ENCODE data around the gene C9orf43. TPM values are rescaled to one million over a fixed set of nuclear protein-coding genes. Genes with fewer than 3 reads are reported as not detected.

The C9orf43 gene
- total and polyA plus RNA-seq, 9 of the 15 experiments (the other 6 are each of a cell fraction or from before 2014, with no cell fraction given): 0.21 to 0.58 (median 0.33) TPM

DNA sequence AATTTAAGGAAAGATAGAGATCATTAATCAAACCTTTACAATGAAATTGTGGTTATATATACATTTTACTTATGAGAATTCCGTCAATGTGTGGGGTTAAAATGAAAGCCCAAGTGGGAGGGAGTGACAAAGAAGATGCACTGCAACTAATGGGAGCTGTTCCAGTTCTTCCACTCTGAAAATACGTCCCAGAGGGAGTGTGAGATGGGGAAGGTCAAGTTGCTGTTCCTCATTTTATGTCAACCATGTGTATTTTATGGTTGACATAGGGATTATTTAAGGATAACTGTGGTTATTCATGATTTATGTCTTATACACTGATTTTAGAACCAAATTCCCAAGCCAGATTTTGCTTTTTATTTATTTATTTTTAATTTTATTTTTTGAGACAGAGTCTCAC is 38.8 kb downstream of the C9orf43 start:
- in situ Hi-C loops (cut with MboI): loop anchor here (5.0 kb wide), 2 partner anchors 138 to 208 kb away; no protein-coding TSS in a partner anchor
- H3K79me2 ChIP-seq (ENCODE audit: control insufficient read depth, insufficient read depth, low read length): no peaks in the 10 kb centered on the region
- no peaks in the 10 kb centered on the region for H3K36me3 ChIP-seq (ENCODE audit: control insufficient read depth, insufficient read depth, low read length)
- POLR2A ChIA-PET: interaction anchor here (0.7 to 1.8 kb wide), 2 partner anchors 121 to 206 kb away, joined by 3 read pairs; no protein-coding TSS in a partner anchor
- no peak overlapping the region for H3K9ac ChIP-seq (ENCODE audit: insufficient read depth in 1 of 2, low read depth in 2 of 2, low read length in 2 of 2)
- H3K9me3 ChIP-seq (replicated peaks; ENCODE audit: control insufficient read depth, insufficient read depth, low read depth, low read length): no peaks in the 10 kb centered on the region
- ATAC-seq (no peak), DNase-seq (ENCODE audit: extremely low read depth in 1 of 4, low spot score in 3 of 4) (no peak), FAIRE-seq (no peak)
- H2AFZ ChIP-seq (ENCODE audit: low read depth, low read length): no peak overlapping the region
- CTCF ChIA-PET (ENCODE audit: low intra/inter-chr PET ratio): no interaction called here
- BruUV-seq (replicated peaks): no TSS peak
- 3% methylated on average over 2 of the region's 2 CpGs for WGBS (ENCODE audit: insufficient coverage, low coverage, missing lambda C conversion rate)
- H3K4me3 ChIP-seq: no peak overlapping the region
- peaks cover 0 to 5% of the 10 kb centered on the region in 2 experiments; a peak in 1 of 5 replicates for H3K4me1 ChIP-seq (replicated peaks in 1 of 2; ENCODE audit: control insufficient read depth in 2 of 2, insufficient read depth in 2 of 2, low read length in 2 of 2)
- no peak overlapping the region for H3K27ac ChIP-seq (ENCODE audit: extremely low read depth, low read depth, low read length)
- TF ChIP-seq KDM1A (IDR thresholded peaks at IDR 0.05) (peak in 1 of 2 experiments; percentile 17; a peak in 1 of 4 replicates), SIRT6 (IDR thresholded peaks at IDR 0.05; ENCODE audit: low read depth, low read length) (no peak)
- no peaks in the 10 kb centered on the region for H3K9me1 ChIP-seq (ENCODE audit: control insufficient read depth, insufficient read depth, low read length)
- no peaks in the 10 kb centered on the region; a peak in 1 of 5 replicates for H3K27me3 ChIP-seq (ENCODE audit: control insufficient read depth in 2 of 2, insufficient read depth in 2 of 2, low read length in 2 of 2)
- no peaks in the 10 kb centered on the region for H4K20me1 ChIP-seq (replicated peaks; ENCODE audit: control insufficient read depth, insufficient read depth, low read length)
- intact Hi-C loops (cut with micrococcal nuclease): no loop called here
- H3K4me2 ChIP-seq (ENCODE audit: insufficient read depth, low read length): no peak overlapping the region

DNA sequence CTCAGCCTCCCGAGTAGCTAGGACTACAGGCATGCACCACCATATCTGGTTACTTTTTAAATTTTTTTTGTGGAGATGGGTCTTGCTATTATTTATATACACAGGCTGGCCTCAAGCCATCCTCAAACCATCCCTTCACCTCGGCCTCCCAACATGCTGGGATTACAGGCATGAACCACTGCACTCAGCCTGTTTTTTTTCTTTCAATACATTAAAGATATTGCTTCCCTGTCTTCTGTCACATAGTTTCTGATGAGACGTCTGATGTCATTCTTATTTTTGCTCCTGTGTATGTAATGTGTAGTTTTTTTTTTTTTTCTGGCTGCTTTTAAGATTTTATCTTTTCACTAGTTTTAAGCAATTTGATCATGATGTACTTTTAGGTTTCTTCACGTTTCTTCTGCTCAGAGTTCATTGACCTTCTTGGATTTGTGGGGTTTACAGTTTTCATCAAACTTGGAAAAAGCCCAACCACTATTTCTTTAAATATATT is 41.6 kb downstream of the C9orf43 start:
- ChIA-PET POLR2A (no interaction called here), CTCF (ENCODE audit: low intra/inter-chr PET ratio) (no interaction called here)
- in situ Hi-C loops (cut with MboI): no loop called here
- H2AFZ ChIP-seq (ENCODE audit: low read depth, low read length): no peak overlapping the region
- no peaks in the 10 kb centered on the region; a peak in 1 of 5 replicates for H3K27me3 ChIP-seq (ENCODE audit: control insufficient read depth in 2 of 2, insufficient read depth in 2 of 2, low read length in 2 of 2)
- no TSS peak for BruUV-seq (replicated peaks)
- H3K27ac ChIP-seq (ENCODE audit: extremely low read depth, low read depth, low read length): no peak overlapping the region
- H4K20me1 ChIP-seq (replicated peaks; ENCODE audit: control insufficient read depth, insufficient read depth, low read length): no peaks in the 10 kb centered on the region
- no peak for ATAC-seq
- no peak for FAIRE-seq
- H3K4me3 ChIP-seq: no peak overlapping the region
- whole genome bisulfite sequencing (ENCODE audit: insufficient coverage, low coverage, missing lambda C conversion rate): 26% methylated on average over 4 of the region's 4 CpGs
- DNase-seq (ENCODE audit: extremely low read depth in 1 of 4, low spot score in 3 of 4): no peak
- H3K4me1 ChIP-seq (replicated peaks in 1 of 2; ENCODE audit: control insufficient read depth in 2 of 2, insufficient read depth in 2 of 2, low read length in 2 of 2): peaks cover 5 to 15% of the 10 kb centered on the region in 2 experiments; a peak in 4 of 5 replicates
- intact Hi-C loops (cut with micrococcal nuclease): no loop called here
- no peak overlapping the region for H3K4me2 ChIP-seq (ENCODE audit: insufficient read depth, low read length)
- no peaks in the 10 kb centered on the region for H3K9me3 ChIP-seq (replicated peaks; ENCODE audit: control insufficient read depth, insufficient read depth, low read depth, low read length)
- H3K79me2 ChIP-seq (ENCODE audit: control insufficient read depth, insufficient read depth, low read length): no peaks in the 10 kb centered on the region
- H3K36me3 ChIP-seq (ENCODE audit: control insufficient read depth, insufficient read depth, low read length): no peaks in the 10 kb centered on the region
- H3K9me1 ChIP-seq (ENCODE audit: control insufficient read depth, insufficient read depth, low read length): no peaks in the 10 kb centered on the region
- H3K9ac ChIP-seq (ENCODE audit: insufficient read depth in 1 of 2, low read depth in 2 of 2, low read length in 2 of 2): no peak overlapping the region
- TF ChIP-seq KLF10 (CRISPR knock-in tag; IDR thresholded peaks at IDR 0.05) (no peak), ZNF644 (tag; IDR thresholded peaks at IDR 0.05; ENCODE audit: low read depth) (no peak), ZNF217 (CRISPR knock-in tag; IDR thresholded peaks at IDR 0.05) (no peak), MEF2D (tag; conservative IDR thresholded peaks at IDR 0.05; ENCODE audit: low read depth) (no peak), ATF7 (IDR thresholded peaks at IDR 0.05) (peak; percentile 38; the same call in 1 of the 2 replicates), HNRNPH1 (optimal IDR thresholded peaks at IDR 0.05; ENCODE audit: low read depth, low read length) (no peak), LARP7 (IDR thresholded peaks at IDR 0.05) (no peak), EGR1 (conservative IDR thresholded peaks at IDR 0.05) (no peak)
- TF ChIP-seq, protein P1, sequence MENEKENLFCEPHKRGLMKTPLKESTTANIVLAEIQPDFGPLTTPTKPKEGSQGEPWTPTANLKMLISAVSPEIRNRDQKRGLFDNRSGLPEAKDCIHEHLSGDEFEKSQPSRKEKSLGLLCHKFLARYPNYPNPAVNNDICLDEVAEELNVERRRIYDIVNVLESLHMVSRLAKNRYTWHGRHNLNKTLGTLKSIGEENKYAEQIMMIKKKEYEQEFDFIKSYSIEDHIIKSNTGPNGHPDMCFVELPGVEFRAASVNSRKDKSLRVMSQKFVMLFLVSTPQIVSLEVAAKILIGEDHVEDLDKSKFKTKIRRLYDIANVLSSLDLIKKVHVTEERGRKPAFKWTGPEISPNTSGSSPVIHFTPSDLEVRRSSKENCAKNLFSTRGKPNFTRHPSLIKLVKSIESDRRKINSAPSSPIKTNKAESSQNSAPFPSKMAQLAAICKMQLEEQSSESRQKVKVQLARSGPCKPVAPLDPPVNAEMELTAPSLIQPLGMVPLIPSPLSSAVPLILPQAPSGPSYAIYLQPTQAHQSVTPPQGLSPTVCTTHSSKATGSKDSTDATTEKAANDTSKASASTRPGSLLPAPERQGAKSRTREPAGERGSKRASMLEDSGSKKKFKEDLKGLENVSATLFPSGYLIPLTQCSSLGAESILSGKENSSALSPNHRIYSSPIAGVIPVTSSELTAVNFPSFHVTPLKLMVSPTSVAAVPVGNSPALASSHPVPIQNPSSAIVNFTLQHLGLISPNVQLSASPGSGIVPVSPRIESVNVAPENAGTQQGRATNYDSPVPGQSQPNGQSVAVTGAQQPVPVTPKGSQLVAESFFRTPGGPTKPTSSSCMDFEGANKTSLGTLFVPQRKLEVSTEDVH (IDR thresholded peaks at IDR 0.05; ENCODE audit: low read depth, partially characterized antibody): no peak
- TF ChIP-seq, protein P2, sequence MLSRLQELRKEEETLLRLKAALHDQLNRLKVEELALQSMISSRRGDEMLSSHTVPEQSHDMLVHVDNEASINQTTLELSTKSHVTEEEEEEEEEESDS (CRISPR knock-in tag; IDR thresholded peaks at IDR 0.05): no peak
- TF ChIP-seq, protein P3, sequence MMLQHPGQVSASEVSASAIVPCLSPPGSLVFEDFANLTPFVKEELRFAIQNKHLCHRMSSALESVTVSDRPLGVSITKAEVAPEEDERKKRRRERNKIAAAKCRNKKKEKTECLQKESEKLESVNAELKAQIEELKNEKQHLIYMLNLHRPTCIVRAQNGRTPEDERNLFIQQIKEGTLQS (IDR thresholded peaks at IDR 0.05): peak; percentile 59; the same call in 1 of the 2 replicates
- TF ChIP-seq, protein P3 (CRISPR knock-in tag; conservative IDR thresholded peaks at IDR 0.05): no peak
